Nephron progenitor cell (in vitro differentiated cells): ENCODE results near the gene TDRKH.

Experiments used
- DNase-seq: peaks from one replicate; pipeline ENCODE4 v3.0.0; 2021
- H3K27ac Mint-ChIP-seq: 2 replicates; pipeline ENCODE4 v1.8.0; 2021; ENCODE audit warnings: mild to moderate bottlenecking, moderate library complexity, mixed read lengths
- H3K27me3 Mint-ChIP-seq: 2 replicates; pipeline ENCODE4 v1.8.0; 2021; ENCODE audit warnings: mild to moderate bottlenecking, low read depth, mixed read lengths; ENCODE audit not compliant: poor library complexity
- H3K36me3 Mint-ChIP-seq: 2 replicates; pipeline ENCODE4 v1.8.0; 2021; ENCODE audit warnings: low read depth, mixed read lengths
- H3K4me1 Mint-ChIP-seq: 2 replicates; pipeline ENCODE4 v1.8.0; 2021; ENCODE audit warnings: mixed read lengths
- H3K4me3 Mint-ChIP-seq: 2 replicates; pipeline ENCODE4 v1.8.0; 2021; ENCODE audit warnings: mild to moderate bottlenecking, moderate library complexity, mixed read lengths
- H3K9me3 Mint-ChIP-seq: 2 replicates; pipeline ENCODE4 v1.8.0; 2021; ENCODE audit warnings: mild to moderate bottlenecking, moderate library complexity, mixed read lengths
- CTCF ChIP-seq: fragments of 200-600 bp; sonication (generic); IDR thresholded peaks from 2 replicates; pipeline ENCODE4 v1.5.0; 2021; ENCODE audit warnings: antibody characterized with exemption

Gene TDRKH

GRCh38 chr1:151803915-151804314, 13.6 kb upstream of the TDRKH start:
- Mint-ChIP-seq H3K27ac (no peak overlapping the region), H3K36me3 (no peaks in the 10 kb centered on the region), H3K4me3 (no peak overlapping the region), H3K4me1 (peaks cover 20% of the 10 kb centered on the region), H3K27me3 (peaks cover 74% of the 10 kb centered on the region), H3K9me3 (no peaks in the 10 kb centered on the region)
- DNase-seq, result no peak
- TF ChIP-seq CTCF, result no peak

GRCh38 chr1:151803164-151803563, 12.9 kb upstream of the TDRKH start:
- Mint-ChIP-seq H3K27ac (no peak overlapping the region), H3K9me3 (no peaks in the 10 kb centered on the region), H3K36me3 (no peaks in the 10 kb centered on the region), H3K4me1 (peaks cover 16% of the 10 kb centered on the region), H3K4me3 (no peak overlapping the region), H3K27me3 (peaks cover 76% of the 10 kb centered on the region)
- TF ChIP-seq CTCF, result no peak
- no peak for DNase-seq

GRCh38 chr1:151802372-151802771, 12.1 kb upstream of the TDRKH start:
- no peak for DNase-seq
- Mint-ChIP-seq H3K27ac (no peak overlapping the region), H3K4me1 (peaks cover 16% of the 10 kb centered on the region), H3K4me3 (no peak overlapping the region), H3K27me3 (peaks cover 77% of the 10 kb centered on the region), H3K36me3 (no peaks in the 10 kb centered on the region), H3K9me3 (no peaks in the 10 kb centered on the region)
- TF ChIP-seq CTCF, result no peak

- no peaks in the 10 kb centered on the region for H3K36me3 Mint-ChIP-seq
- H3K27me3 Mint-ChIP-seq, result peaks cover 78% of the 10 kb centered on the region
- H3K4me1 Mint-ChIP-seq, result peaks cover 16% of the 10 kb centered on the region
- no peak overlapping the region for H3K27ac Mint-ChIP-seq
- no peak overlapping the region for H3K4me3 Mint-ChIP-seq
- DNase-seq, result no peak
- TF ChIP-seq CTCF, result no peak
- no peaks in the 10 kb centered on the region for H3K9me3 Mint-ChIP-seq
Measured at GRCh38 chr1:151801846-151802245, 11.5 kb upstream of the TDRKH start.

GRCh38 chr1:151801310-151801820, 11.1 kb upstream of the TDRKH start:
- H3K36me3 Mint-ChIP-seq, result no peaks in the 10 kb centered on the region
- no peak overlapping the region for H3K27ac Mint-ChIP-seq
- DNase-seq, result no peak
- no peaks in the 10 kb centered on the region for H3K9me3 Mint-ChIP-seq
- no peak for TF ChIP-seq CTCF
- H3K4me1 Mint-ChIP-seq, result peaks cover 16% of the 10 kb centered on the region
- no peak overlapping the region for H3K4me3 Mint-ChIP-seq
- peaks cover 78% of the 10 kb centered on the region for H3K27me3 Mint-ChIP-seq

- no peaks in the 10 kb centered on the region for H3K36me3 Mint-ChIP-seq
- H3K4me3 Mint-ChIP-seq, result no peak overlapping the region
- no peaks in the 10 kb centered on the region for H3K9me3 Mint-ChIP-seq
- H3K27me3 Mint-ChIP-seq, result peaks cover 76% of the 10 kb centered on the region
- DNase-seq, result no peak
- no peak overlapping the region for H3K27ac Mint-ChIP-seq
- TF ChIP-seq CTCF, result no peak
- H3K4me1 Mint-ChIP-seq, result peaks cover 16% of the 10 kb centered on the region
Measured at GRCh38 chr1:151800830-151801229, 10.5 kb upstream of the TDRKH start.
